IMR-90 (cell line): ENCODE measurements around the gene PLEKHG2.

Source experiments
- MXI1 ChIP-seq: IDR thresholded peaks from 2 replicates; pipeline ENCODE4 v1.6.1; 2012; ENCODE audit warnings: low read depth, mild to moderate bottlenecking, low read length, moderate library complexity, borderline replicate concordance
- RCOR1 ChIP-seq: IDR thresholded peaks from 2 replicates; pipeline ENCODE4 v1.6.1; 2012; ENCODE audit warnings: mild to moderate bottlenecking, low read length, improper control_type of control experiment; ENCODE audit not compliant: insufficient replicate concordance
- RFX5 ChIP-seq: IDR thresholded peaks from 2 replicates; pipeline ENCODE4 v1.8.0; 2012; ENCODE audit warnings: low read depth, mild to moderate bottlenecking, low read length, moderate library complexity
- TF ChIP-seq, protein P1 (sequence below): conservative IDR thresholded peaks from 2 replicates; pipeline ENCODE4 v1.5.1; 2012; ENCODE audit warnings: mild to moderate bottlenecking, low read depth, low read length, improper control_type of control experiment

DNA sequence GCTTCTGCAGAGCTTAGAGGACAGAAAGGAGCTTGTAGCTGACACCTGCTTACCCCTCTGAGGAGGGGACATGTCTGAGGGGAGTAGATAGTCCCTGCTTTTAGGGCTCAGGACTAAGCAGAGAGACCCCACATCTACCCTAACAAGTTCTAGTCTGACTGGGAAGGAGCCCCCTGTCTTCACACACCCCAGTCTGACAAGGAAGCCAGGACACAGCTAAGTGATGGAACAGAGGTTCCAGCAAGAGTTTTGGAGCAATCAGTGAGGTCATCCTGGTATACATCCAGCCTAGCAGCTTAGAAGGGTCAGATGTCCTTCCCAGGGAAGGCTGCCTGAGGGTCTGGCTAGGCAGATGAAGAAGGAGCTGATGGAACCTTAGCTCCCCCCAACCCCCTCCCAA lies 36.5 kb upstream of the PLEKHG2 start:
- TF ChIP-seq, protein P1, sequence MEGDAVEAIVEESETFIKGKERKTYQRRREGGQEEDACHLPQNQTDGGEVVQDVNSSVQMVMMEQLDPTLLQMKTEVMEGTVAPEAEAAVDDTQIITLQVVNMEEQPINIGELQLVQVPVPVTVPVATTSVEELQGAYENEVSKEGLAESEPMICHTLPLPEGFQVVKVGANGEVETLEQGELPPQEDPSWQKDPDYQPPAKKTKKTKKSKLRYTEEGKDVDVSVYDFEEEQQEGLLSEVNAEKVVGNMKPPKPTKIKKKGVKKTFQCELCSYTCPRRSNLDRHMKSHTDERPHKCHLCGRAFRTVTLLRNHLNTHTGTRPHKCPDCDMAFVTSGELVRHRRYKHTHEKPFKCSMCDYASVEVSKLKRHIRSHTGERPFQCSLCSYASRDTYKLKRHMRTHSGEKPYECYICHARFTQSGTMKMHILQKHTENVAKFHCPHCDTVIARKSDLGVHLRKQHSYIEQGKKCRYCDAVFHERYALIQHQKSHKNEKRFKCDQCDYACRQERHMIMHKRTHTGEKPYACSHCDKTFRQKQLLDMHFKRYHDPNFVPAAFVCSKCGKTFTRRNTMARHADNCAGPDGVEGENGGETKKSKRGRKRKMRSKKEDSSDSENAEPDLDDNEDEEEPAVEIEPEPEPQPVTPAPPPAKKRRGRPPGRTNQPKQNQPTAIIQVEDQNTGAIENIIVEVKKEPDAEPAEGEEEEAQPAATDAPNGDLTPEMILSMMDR: no peak
- TF ChIP-seq MXI1: no peak
- no peak for TF ChIP-seq RCOR1
- no peak for TF ChIP-seq RFX5
